ENCODE measurements around the gene HEATR3.
"Not testable (repeated sequence)": the region's sequence is repeated elsewhere in the genome, so short reads cannot be mapped to it uniquely, and the experiment has no call there.

HEATR3 gene

DNA sequence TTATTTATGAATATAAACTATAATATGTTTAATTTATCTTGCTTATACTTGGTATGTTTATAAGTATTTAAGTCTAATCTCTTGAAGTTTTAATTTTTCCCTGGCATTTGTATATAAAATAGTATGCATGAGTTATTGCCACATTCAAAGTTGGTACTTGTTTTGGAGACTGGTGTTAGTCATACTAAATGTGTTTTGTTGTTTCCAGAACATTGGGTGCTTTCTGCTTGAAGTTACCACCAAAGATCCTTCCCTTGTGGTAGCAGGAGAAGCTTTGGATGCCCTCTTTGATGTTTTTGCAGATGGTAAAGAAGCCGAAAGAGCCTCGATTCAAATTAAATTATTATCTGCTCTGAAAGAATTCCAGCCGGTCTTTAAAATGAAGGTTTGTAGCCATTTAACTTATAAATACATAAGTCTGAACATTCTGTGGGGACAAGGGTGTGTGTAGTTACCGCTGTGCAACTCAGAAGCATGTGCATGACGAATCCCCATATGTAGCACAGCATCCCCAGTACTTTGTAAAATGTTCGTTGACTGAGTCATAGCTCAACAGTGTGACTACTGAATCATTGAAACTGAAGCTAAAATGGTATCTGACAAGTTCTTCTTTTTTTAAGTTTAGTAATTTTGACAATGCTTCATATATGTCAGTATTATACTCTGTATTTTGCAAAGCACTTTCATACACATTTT lies 36.4 kb downstream of the HEATR3 start:
- peak; percentile 85 to 89 for DNase-seq

- DNase-seq, result peak; percentile 53 to 83
Measured at GRCh38 chr16:50103764-50104163, 38.0 kb downstream of the HEATR3 start.

- peak in 1 of 2 donors; percentile 23 for DNase-seq
Measured at GRCh38 chr16:50114357-50115129, 48.8 kb downstream of the HEATR3 start.

GRCh38 chr16:50120711-50121110 lies 54.9 kb downstream of the HEATR3 start:
- DNase-seq, result no peak

- DNase-seq, result no peak
Measured at GRCh38 chr16:50121278-50121677, 55.5 kb downstream of the HEATR3 start.

GRCh38 chr16:50121721-50122445 lies 56.1 kb downstream of the HEATR3 start:
- DNase-seq, result no peak

DNA sequence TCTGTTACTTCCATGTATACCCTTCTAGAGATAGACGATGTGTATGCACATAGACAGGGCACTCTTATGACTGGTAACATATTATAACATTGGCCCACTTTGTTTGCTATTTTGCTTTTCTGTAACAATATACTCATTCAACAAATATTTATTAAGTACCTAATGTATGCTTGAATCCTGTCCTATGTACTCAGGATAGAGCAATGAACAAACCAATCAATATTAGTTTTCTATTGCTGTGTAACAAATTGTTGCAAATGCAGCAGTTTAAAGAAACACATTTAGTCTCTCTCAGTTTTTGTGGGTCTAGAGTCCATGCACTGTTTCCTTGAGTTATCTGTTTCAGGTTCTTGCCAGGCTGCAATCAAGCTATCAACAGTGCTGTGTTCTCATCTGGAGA lies 57.6 kb downstream of the HEATR3 start:
- no peak for DNase-seq

DNA sequence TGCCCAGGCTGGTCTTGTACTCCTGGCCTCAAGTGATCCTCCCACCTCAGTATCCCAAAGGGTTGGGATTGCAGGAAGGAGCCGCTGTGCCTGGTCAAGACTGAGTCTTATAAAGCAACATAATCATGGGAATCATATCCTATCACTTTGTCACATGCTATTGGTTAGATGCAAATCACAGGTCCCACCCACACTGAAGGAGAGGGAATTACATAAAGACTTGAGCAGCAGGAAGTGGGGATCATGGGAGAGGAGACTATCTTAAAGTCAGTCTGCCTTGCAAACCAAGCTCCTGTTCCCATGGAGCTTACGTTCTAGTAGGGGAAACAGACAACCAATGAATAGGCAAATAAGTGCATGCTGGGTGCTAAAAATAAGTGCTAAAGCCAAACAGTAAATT lies 59.0 kb downstream of the HEATR3 start:
- peak; percentile 26 to 57 for DNase-seq

- DNase-seq, result peak; percentile 24 to 29
Measured at GRCh38 chr16:50126183-50126582, 60.4 kb downstream of the HEATR3 start.

GRCh38 chr16:50132571-50132970 lies 66.8 kb downstream of the HEATR3 start:
- not testable (repeated sequence) for DNase-seq

GRCh38 chr16:50133214-50133613 lies 67.4 kb downstream of the HEATR3 start:
- no peak for DNase-seq

- no peak for DNase-seq
Measured at GRCh38 chr16:50136399-50136798, 70.6 kb downstream of the HEATR3 start.

DNA sequence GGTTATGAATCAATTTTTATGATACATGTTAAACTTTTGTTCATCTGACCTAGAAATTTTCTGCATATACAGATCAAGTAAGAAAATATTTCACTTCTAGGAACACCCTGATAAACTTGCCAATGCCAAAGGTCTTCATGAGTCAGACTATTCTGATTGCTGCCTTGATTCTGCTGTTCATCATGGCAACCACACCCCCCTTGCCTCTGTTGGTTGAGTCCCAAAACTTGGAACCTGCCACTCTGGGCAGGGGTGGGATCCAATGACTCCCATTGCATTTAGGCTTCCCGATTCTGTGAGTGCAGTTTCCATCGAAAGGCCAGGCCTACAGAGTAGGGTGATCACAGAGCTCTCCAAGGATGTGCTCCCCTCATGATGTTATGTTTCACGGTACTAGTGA lies 71.5 kb downstream of the HEATR3 start:
- DNase-seq, result no peak

GRCh38 chr16:50139580-50139979 lies 73.8 kb downstream of the HEATR3 start:
- DNase-seq, result no peak

- DNase-seq, result no peak
Measured at GRCh38 chr16:50144211-50144610, 78.4 kb downstream of the HEATR3 start.

GRCh38 chr16:50146479-50147435 lies 81.0 kb downstream of the HEATR3 start:
- DNase-seq, result no peak

DNA sequence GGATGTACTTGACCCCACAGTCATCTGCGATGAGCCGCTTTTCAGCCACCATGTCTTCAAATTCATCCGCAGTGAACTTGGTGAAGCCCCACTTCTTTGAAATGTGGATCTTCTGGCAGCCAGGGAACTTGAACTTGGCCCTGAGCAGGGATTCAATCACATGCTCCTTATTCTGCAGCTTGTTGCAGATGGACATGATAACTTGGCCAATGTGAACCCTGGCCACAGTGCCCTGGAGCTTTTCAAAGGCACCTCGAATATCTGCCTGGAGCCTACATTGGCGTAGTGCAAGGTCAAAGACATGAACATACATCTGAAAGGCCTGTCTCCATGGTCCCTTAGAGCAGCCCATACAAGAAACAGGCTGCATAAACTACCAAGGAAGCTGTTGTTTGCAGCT lies 85.6 kb downstream of the HEATR3 start:
- no peak for DNase-seq

DNA sequence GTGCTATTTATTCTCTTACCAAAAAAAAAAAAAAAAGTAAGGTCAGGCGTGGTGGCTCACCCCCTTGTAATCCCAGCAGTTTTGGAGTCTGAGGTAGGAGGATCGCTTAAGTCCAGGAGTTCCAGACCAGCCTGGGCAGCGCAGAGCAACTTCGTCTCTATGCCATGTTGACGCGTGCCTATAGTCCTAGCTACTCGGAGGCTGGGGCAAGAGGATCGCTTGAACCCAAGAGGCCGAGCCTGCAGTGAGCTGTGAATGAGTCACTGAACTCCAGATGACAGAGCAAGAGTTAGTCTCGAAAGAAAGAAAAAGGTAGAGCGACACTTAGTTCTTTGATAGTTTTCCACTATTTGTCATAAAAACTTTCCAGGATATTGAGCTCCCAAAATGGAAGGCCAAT lies 86.0 kb downstream of the HEATR3 start:
- no peak for DNase-seq

GRCh38 chr16:50152351-50152806 lies 86.6 kb downstream of the HEATR3 start:
- DNase-seq, result peak in 1 of 2 donors; percentile 26

- DNase-seq, result peak; percentile 79 to 89
Measured at GRCh38 chr16:50152807-50153595, 87.2 kb downstream of the HEATR3 start, which contains the start of gene TENT4B. TSS of gene TENT4B (plus strand) at chr16:50153306. CDS start at chr16:50153622, 316 bp downstream.
